CD14-positive monocyte (primary cell): ENCODE measurements around the gene DUOXA2. TPM values are rescaled to one million over a fixed set of nuclear protein-coding genes. Genes with fewer than 3 reads are reported as not detected.

Source experiments
- DNase-seq, 3 donors: peaks; one replicate each; pipeline ENCODE4 v3.0.0-alpha.2; 2011 to 2022
- H2AFZ ChIP-seq: 2 replicates; pipeline ENCODE4 v1.6.0; 2012; ENCODE audit warnings: mild to moderate bottlenecking, low read depth, low read length, inconsistent platforms; ENCODE audit not compliant: insufficient read depth, poor library complexity, severe bottlenecking
- H3K27ac ChIP-seq, 2 donors: 1 replicate in 1 of 2; 2 replicates in 1 of 2; pipeline ENCODE4 v1.5.1; 2012 to 2013; ENCODE audit warnings: low read length in 2 of 2, control low read depth in 1 of 2, inconsistent platforms in 1 of 2, low read depth in 1 of 2, mild to moderate bottlenecking in 1 of 2
- H3K27me3 ChIP-seq, 2 donors: one replicate each; pipeline versions ENCODE4 v1.6.0 to v1.6.1; 2011 to 2013; ENCODE audit warnings: low read length in 2 of 2; ENCODE audit not compliant: control insufficient read depth in 2 of 2, insufficient read depth in 2 of 2
- H3K36me3 ChIP-seq, 2 donors: replicated peaks in 1 of 2; 1 replicate in 1 of 2; 2 replicates in 1 of 2; pipeline versions ENCODE4 v1.5.1 to v1.6.1; 2012 to 2013; ENCODE audit warnings: low read length in 2 of 2, control low read depth in 1 of 2, inconsistent platforms in 1 of 2, mild to moderate bottlenecking in 1 of 2; ENCODE audit not compliant: insufficient read depth in 2 of 2, control insufficient read depth in 1 of 2
- H3K4me1 ChIP-seq, 2 donors: 1 replicate in 1 of 2; 2 replicates in 1 of 2; pipeline versions ENCODE4 v1.5.1 to v1.6.1; 2012 to 2013; ENCODE audit warnings: low read length in 2 of 2, control low read depth in 1 of 2, inconsistent platforms in 1 of 2, mild to moderate bottlenecking in 1 of 2, moderate library complexity in 1 of 2; ENCODE audit not compliant: insufficient read depth in 2 of 2, control insufficient read depth in 1 of 2
- H3K4me2 ChIP-seq: replicated peaks from 2 replicates; pipeline ENCODE3; 2012; ENCODE audit warnings: low read length, moderate library complexity, mild to moderate bottlenecking; ENCODE audit not compliant: poor library complexity, severe bottlenecking; ENCODE audit errors: extremely low read depth
- H3K4me3 ChIP-seq, 3 experiments: fragments of 200-600 bp in 1 of 3; sonication (generic) in 1 of 3; replicated peaks in 1 of 3; 1 replicate in 2 of 3; 2 replicates in 1 of 3; pipeline ENCODE4 v1.5.1; 2011 to 2013; ENCODE audit warnings: low read length in 3 of 3, mild to moderate bottlenecking in 3 of 3, control low read depth in 2 of 3, low read depth in 2 of 3, inconsistent platforms in 1 of 3, moderate library complexity in 1 of 3
- H3K79me2 ChIP-seq: 2 replicates; pipeline ENCODE4 v1.6.0; 2012; ENCODE audit warnings: mild to moderate bottlenecking, control low read depth, inconsistent platforms, low read length, moderate library complexity; ENCODE audit not compliant: insufficient read depth
- H3K9ac ChIP-seq: 2 replicates; pipeline ENCODE4 v1.6.0; 2017; ENCODE audit warnings: low read length, mild to moderate bottlenecking; ENCODE audit not compliant: insufficient read depth, poor library complexity, severe bottlenecking
- H3K9me3 ChIP-seq, 2 donors: replicated peaks in 1 of 2; 1 replicate in 1 of 2; 2 replicates in 1 of 2; pipeline versions ENCODE4 v1.5.1 to v1.6.1; 2012 to 2013; ENCODE audit warnings: low read length in 2 of 2, control low read depth in 1 of 2; ENCODE audit not compliant: control insufficient read depth in 1 of 2, insufficient read depth in 1 of 2
- H4K20me1 ChIP-seq: 2 replicates; pipeline ENCODE4 v1.6.0; 2012; ENCODE audit warnings: mild to moderate bottlenecking, low read length, control low read depth, moderate library complexity; ENCODE audit not compliant: insufficient read depth
- H3K27ac Mint-ChIP-seq, 7 donors: one replicate each; pipeline ENCODE4 v1.8.0; 2020; ENCODE audit warnings: mild to moderate bottlenecking in 7 of 7, mixed read lengths in 7 of 7, moderate library complexity in 6 of 7, inconsistent platforms in 2 of 7
- H3K27me3 Mint-ChIP-seq, 3 donors: one replicate each; pipeline ENCODE4 v1.8.0; 2021 to 2022; ENCODE audit warnings: low read depth in 3 of 3, mild to moderate bottlenecking in 3 of 3, mixed read lengths in 3 of 3, moderate library complexity in 3 of 3, inconsistent platforms in 1 of 3
- H3K36me3 Mint-ChIP-seq, 2 donors: one replicate each; pipeline ENCODE4 v1.8.0; 2020; ENCODE audit warnings: mixed read lengths in 2 of 2, inconsistent platforms in 1 of 2, mild to moderate bottlenecking in 1 of 2
- H3K4me1 Mint-ChIP-seq: one replicate; pipeline ENCODE4 v1.8.0; 2020; ENCODE audit warnings: mild to moderate bottlenecking, mixed read lengths
- H3K4me3 Mint-ChIP-seq, 2 donors: one replicate each; pipeline ENCODE4 v1.8.0; 2020; ENCODE audit warnings: mild to moderate bottlenecking in 2 of 2, mixed read lengths in 2 of 2, moderate library complexity in 1 of 2
- H3K9me3 Mint-ChIP-seq, 7 donors: one replicate each; pipeline ENCODE4 v1.8.0; 2020 to 2022; ENCODE audit warnings: mixed read lengths in 7 of 7, mild to moderate bottlenecking in 6 of 7, moderate library complexity in 6 of 7, inconsistent platforms in 2 of 7
- CTCF ChIP-seq: fragments of 200-600 bp; IDR thresholded peaks from one replicate; pipeline ENCODE4 v1.8.0; 2022; ENCODE audit warnings: antibody characterized with exemption, mild to moderate bottlenecking
- WGBS: methylation state at CpG from one replicate; pipeline ENCODE4 v1.1.5; 2013; ENCODE audit warnings: missing lambda C conversion rate; ENCODE audit not compliant: insufficient coverage; 5-methylcytosine and 5-hydroxymethylcytosine counted together
- intact Hi-C, 2 donors: fragments of 100-400 bp; cut with micrococcal nuclease; formaldehyde crosslinking; loops; one replicate each; pipeline versions ENCODE4 v1.15.0 to v1.15.1; 2023
- polyA plus RNA-seq, 3 donors: library from polyadenylated mRNA; depleted of rRNA in 1 of 3; unstranded in 2 of 3; stranded (reverse) in 1 of 3; fragments of 300-500 nt in 2 of 3; fragments of >200 nt in 1 of 3; fragmentation: Illumina TruSeq in 2 of 3; gene quantifications; 1 replicate in 2 of 3; 2 replicates in 1 of 3; pipeline ENCODE4 v1.2.3, GENCODE V29; 2012 to 2021

The DUOXA2 gene
- polyA plus RNA-seq, 3 donors = not detected

- no peak for TF ChIP-seq CTCF
- peaks cover 32 to 40% (median 34%) of the 10 kb centered on the region in 3 donors for H3K27me3 Mint-ChIP-seq
Measured at GRCh38 chr15:45138814-45139765, 25.0 kb downstream of the DUOXA2 start.

GRCh38 chr15:45139770-45140169, 25.6 kb downstream of the DUOXA2 start:
- no peak overlapping the region for H3K27ac ChIP-seq
- Mint-ChIP-seq H3K27ac (no peak overlapping the region), H3K9me3 (peaks cover 0 to 5% (median 2%) of the 10 kb centered on the region in 7 donors), H3K36me3 (no peaks in the 10 kb centered on the region), H3K27me3 (peaks cover 28 to 34% (median 30%) of the 10 kb centered on the region in 3 donors), H3K4me1 (peaks cover 8% of the 10 kb centered on the region), H3K4me3 (no peak overlapping the region)
- no peak for DNase-seq
- TF ChIP-seq CTCF = no peak
- H3K4me2 ChIP-seq = no peak overlapping the region
- H3K9ac ChIP-seq = no peak overlapping the region
- H3K27me3 ChIP-seq = peaks cover 11 to 21% of the 10 kb centered on the region in 2 donors
- 97% methylated on average over 4 of the region's 6 CpGs for WGBS
- H3K4me1 ChIP-seq = peaks cover 0 to 5% of the 10 kb centered on the region in 2 donors
- H3K9me3 ChIP-seq = peaks cover 0 to 8% of the 10 kb centered on the region in 2 donors
- no peaks in the 10 kb centered on the region for H4K20me1 ChIP-seq
- H3K4me3 ChIP-seq = no peak overlapping the region
- H3K79me2 ChIP-seq = no peaks in the 10 kb centered on the region
- intact Hi-C loops = no loop called here
- H3K36me3 ChIP-seq = no peaks in the 10 kb centered on the region
- no peak overlapping the region for H2AFZ ChIP-seq

More at GRCh38 chr15:45138814-45139765, 25.0 kb downstream of the DUOXA2 start:
- no peak overlapping the region for H3K4me3 ChIP-seq
- H3K4me2 ChIP-seq = no peak overlapping the region
- H3K4me1 ChIP-seq = peaks cover 0 to 5% of the 10 kb centered on the region in 2 donors
- H3K9me3 Mint-ChIP-seq = peaks cover 0 to 12% (median 3%) of the 10 kb centered on the region in 7 donors
- no peak for DNase-seq
- H3K79me2 ChIP-seq = no peaks in the 10 kb centered on the region
- H3K36me3 Mint-ChIP-seq = no peaks in the 10 kb centered on the region
- no peak overlapping the region for H3K27ac ChIP-seq
- peaks cover 0 to 13% of the 10 kb centered on the region in 2 donors for H3K9me3 ChIP-seq
- H3K9ac ChIP-seq = no peak overlapping the region
- no peak overlapping the region for H3K27ac Mint-ChIP-seq
- H3K4me3 Mint-ChIP-seq = no peak overlapping the region
- H3K27me3 ChIP-seq = peaks cover 16 to 28% of the 10 kb centered on the region in 2 donors
- H3K4me1 Mint-ChIP-seq = peaks cover 10% of the 10 kb centered on the region
- intact Hi-C loops = no loop called here
- no peak overlapping the region for H2AFZ ChIP-seq
- 96% methylated on average over 5 of the region's 12 CpGs for WGBS
- no peaks in the 10 kb centered on the region for H3K36me3 ChIP-seq
- H4K20me1 ChIP-seq = no peaks in the 10 kb centered on the region
